B cell (primary cell): Measurements from ENCODE around the gene ATP7B. TPM values are rescaled to one million over a fixed set of nuclear protein-coding genes. Genes with fewer than 3 reads are reported as not detected.

Experiments used
- ATAC-seq: fragments of 200-7000 bp; cut with Tn5 transposase; one replicate; pipeline ENCODE4 v1.10.0; 2021; ENCODE audit warnings: low read depth, mild to moderate bottlenecking, moderate number of reproducible peaks, moderate library complexity
- CTCF ChIA-PET: fragments of 350-600 bp; sonication (Branson Sonifier 250); formaldehyde crosslinking; loops from one replicate; lab custom pipeline; 2021; ENCODE audit warnings: antibody characterized with exemption, inconsistent platforms; lab: Charles Lee
- POLR2A ChIA-PET: fragments of 350-600 bp; sonication (Branson Sonifier 250); formaldehyde crosslinking; loops from one replicate; lab custom pipeline; 2021; ENCODE audit warnings: antibody characterized with exemption; lab: Charles Lee
- DNase-seq: peaks from one replicate; pipeline ENCODE4 v3.0.0; 2013
- H2AFZ ChIP-seq: 2 replicates; pipeline ENCODE4 v1.6.1; 2012; ENCODE audit warnings: mild to moderate bottlenecking, low read depth, low read length; ENCODE audit not compliant: insufficient read depth, poor library complexity, severe bottlenecking
- H3K27ac ChIP-seq, 2 donors: 1 replicate in 1 of 2; 2 replicates in 1 of 2; pipeline ENCODE4 v1.5.1; 2012 to 2013; ENCODE audit warnings: low read length in 2 of 2, mild to moderate bottlenecking in 2 of 2, moderate library complexity in 1 of 2
- H3K27me3 ChIP-seq, 4 experiments: fragments of 200-600 bp in 1 of 4; sonication (generic) in 1 of 4; replicated peaks in 1 of 4; 1 replicate in 2 of 4; 2 replicates in 2 of 4; pipeline versions ENCODE4 v1.6.1 to v1.7.0; 2013 to 2016; ENCODE audit warnings: low read length in 3 of 4, mild to moderate bottlenecking in 2 of 4, mixed read lengths in 1 of 4, moderate library complexity in 1 of 4; ENCODE audit not compliant: insufficient read depth in 4 of 4, control insufficient read depth in 3 of 4; ENCODE audit errors: control extremely low read depth in 1 of 4
- H3K36me3 ChIP-seq, 2 experiments: replicated peaks in 1 of 2; 1 replicate in 1 of 2; 2 replicates in 1 of 2; pipeline versions ENCODE4 v1.6.1 to v1.7.1; 2013; ENCODE audit warnings: low read length in 1 of 2; ENCODE audit not compliant: insufficient read depth in 2 of 2, control insufficient read depth in 1 of 2; ENCODE audit errors: control extremely low read depth in 1 of 2, extremely low read depth in 1 of 2
- H3K4me1 ChIP-seq, 2 donors: fragments of 200-600 bp in 1 of 2; sonication (generic) in 1 of 2; 1 replicate in 1 of 2; 2 replicates in 1 of 2; pipeline versions ENCODE4 v1.5.1 to v1.6.1; 2013 to 2017; ENCODE audit warnings: low read length in 2 of 2; ENCODE audit not compliant: control insufficient read depth in 2 of 2, insufficient read depth in 2 of 2
- H3K4me2 ChIP-seq: replicated peaks from 2 replicates; pipeline ENCODE3; 2012; ENCODE audit warnings: mild to moderate bottlenecking, low read depth, low read length; ENCODE audit not compliant: poor library complexity, severe bottlenecking
- H3K4me3 ChIP-seq, 5 experiments: fragments of 200-600 bp in 1 of 5; sonication (generic) in 1 of 5; 1 replicate in 3 of 5; 2 replicates in 2 of 5; pipeline versions ENCODE4 v1.5.1 to v1.7.0; 2011 to 2016; ENCODE audit warnings: low read length in 4 of 5, mild to moderate bottlenecking in 4 of 5, low read depth in 2 of 5, control low read depth in 1 of 5, moderate library complexity in 1 of 5; ENCODE audit not compliant: insufficient read depth in 1 of 5; ENCODE audit errors: control extremely low read depth in 1 of 5, extremely low read depth in 1 of 5
- H3K79me2 ChIP-seq: fragments of 200-600 bp; sonication (generic); one replicate; pipeline ENCODE4 v1.6.0; 2016; ENCODE audit warnings: low read length; ENCODE audit not compliant: control insufficient read depth, insufficient read depth
- H3K9ac ChIP-seq: fragments of 200-600 bp; sonication (generic); 2 replicates; pipeline ENCODE4 v1.6.1; 2017; ENCODE audit warnings: mild to moderate bottlenecking, low read length, moderate library complexity
- H3K9me3 ChIP-seq, 3 donors: one replicate each; pipeline versions ENCODE4 v1.6.1 to v1.7.1; 2013; ENCODE audit warnings: low read length in 2 of 3; ENCODE audit not compliant: control insufficient read depth in 2 of 3, insufficient read depth in 1 of 3; ENCODE audit errors: control extremely low read depth in 1 of 3
- H4K20me1 ChIP-seq: 2 replicates; pipeline ENCODE4 v1.6.0; 2012; ENCODE audit warnings: mild to moderate bottlenecking, low read length; ENCODE audit not compliant: insufficient read depth, control insufficient read depth, poor library complexity, severe bottlenecking
- H3K27ac Mint-ChIP-seq: one replicate; pipeline ENCODE4 v1.8.0; 2021; ENCODE audit warnings: mixed read lengths
- H3K27me3 Mint-ChIP-seq: one replicate; pipeline ENCODE4 v1.8.0; 2021; ENCODE audit warnings: mixed read lengths
- H3K4me1 Mint-ChIP-seq: one replicate; pipeline ENCODE4 v1.8.0; 2021; ENCODE audit warnings: mixed read lengths
- H3K4me3 Mint-ChIP-seq: one replicate; pipeline ENCODE4 v1.8.0; 2021; ENCODE audit warnings: mixed read lengths
- H3K9me3 Mint-ChIP-seq: one replicate; pipeline ENCODE4 v1.8.0; 2022; ENCODE audit warnings: mixed read lengths; ENCODE audit not compliant: insufficient read depth
- CTCF ChIP-seq: fragments of 200-600 bp; IDR thresholded peaks from one replicate; pipeline ENCODE4 v1.8.0; 2022; ENCODE audit warnings: antibody characterized with exemption, mild to moderate bottlenecking
- EZH2 ChIP-seq: IDR thresholded peaks from 2 replicates; pipeline ENCODE4 v1.6.1; 2012; ENCODE audit warnings: borderline replicate concordance, low read depth, mild to moderate bottlenecking, moderate library complexity, low read length; ENCODE audit not compliant: insufficient read depth, poor library complexity, severe bottlenecking
- WGBS: methylation state at CpG from one replicate; pipeline ENCODE4 v1.1.5; 2013; ENCODE audit warnings: missing lambda C conversion rate; ENCODE audit not compliant: insufficient coverage; 5-methylcytosine and 5-hydroxymethylcytosine counted together
- intact Hi-C: fragments of 100-400 bp; cut with micrococcal nuclease; formaldehyde crosslinking; loops from one replicate; pipeline ENCODE4 v1.10.0; 2022
- polyA plus RNA-seq: library from polyadenylated mRNA; depleted of rRNA; stranded (reverse); fragments of >200 nt; gene quantifications from 2 replicates; pipeline ENCODE4 v1.2.3, GENCODE V29; 2012
- total RNA-seq, 2 donors: library from RNA; stranded (reverse); fragments of 120-200 nt in 1 of 2; gene quantifications; 1 replicate in 1 of 2; 2 replicates in 1 of 2; pipeline versions ENCODE4 v1.2.3 to v1.2.4, GENCODE V29; 2013 to 2022

The ATP7B gene
- total and polyA plus RNA-seq, 2 donors (not counting 1 experiment from before 2014, with no cell fraction given): 0.10 to 0.91 TPM

GRCh38 chr13:51907040-51907732, 104.1 kb downstream of the ATP7B start:
- TF ChIP-seq EZH2: no peak
- no peak for TF ChIP-seq CTCF
- intact Hi-C loops: no loop called here
- no peaks in the 10 kb centered on the region for H3K9me3 Mint-ChIP-seq

GRCh38 chr13:51906581-51906980, 104.7 kb downstream of the ATP7B start:
- no peak overlapping the region for H3K4me2 ChIP-seq
- H2AFZ ChIP-seq: no peak overlapping the region
- ChIA-PET POLR2A (no interaction called here), CTCF (no interaction called here)
- H3K27ac ChIP-seq: no peak overlapping the region
- H3K9me3 Mint-ChIP-seq: no peaks in the 10 kb centered on the region
- no peaks in the 10 kb centered on the region for H3K79me2 ChIP-seq
- intact Hi-C loops: no loop called here
- H3K9me3 ChIP-seq: no peaks in the 10 kb centered on the region
- no peak overlapping the region for H3K9ac ChIP-seq
- H3K27ac Mint-ChIP-seq: no peak overlapping the region
- H3K4me1 ChIP-seq: no peaks in the 10 kb centered on the region
- WGBS: 91% methylated on average over 3 of the region's 3 CpGs
- peaks cover 5% of the 10 kb centered on the region for H3K4me1 Mint-ChIP-seq
- H3K27me3 ChIP-seq: no peaks in the 10 kb centered on the region
- peaks cover 3% of the 10 kb centered on the region for H3K27me3 Mint-ChIP-seq
- no peaks in the 10 kb centered on the region for H3K36me3 ChIP-seq
- DNase-seq (no peak), ATAC-seq (no peak)
- H3K4me3 ChIP-seq: no peak overlapping the region
- TF ChIP-seq CTCF: no peak
- no peak for TF ChIP-seq EZH2
- H3K4me3 Mint-ChIP-seq: no peak overlapping the region
- no peaks in the 10 kb centered on the region for H4K20me1 ChIP-seq

More at GRCh38 chr13:51907040-51907732, 104.1 kb downstream of the ATP7B start:
- Histone ChIP-seq H3K9me3 (no peaks in the 10 kb centered on the region), H3K36me3 (no peaks in the 10 kb centered on the region), H4K20me1 (no peaks in the 10 kb centered on the region), H3K4me3 (no peak overlapping the region), H2AFZ (no peak overlapping the region), H3K27me3 (no peaks in the 10 kb centered on the region), H3K4me2 (no peak overlapping the region), H3K9ac (no peak overlapping the region), H3K4me1 (no peaks in the 10 kb centered on the region), H3K79me2 (no peaks in the 10 kb centered on the region), H3K27ac (no peak overlapping the region)
- Mint-ChIP-seq H3K27me3 (peaks cover 3% of the 10 kb centered on the region), H3K4me1 (peaks cover 5% of the 10 kb centered on the region), H3K27ac (no peak overlapping the region), H3K4me3 (no peak overlapping the region)
- DNase-seq (no peak), ATAC-seq (no peak)
- WGBS: 87% methylated on average over 8 of the region's 8 CpGs
- POLR2A ChIA-PET: no interaction called here
- CTCF ChIA-PET: no interaction called here
